Right forelimb (tissue), 1 donor: ENCODE data around the gene C1QL4.
"Not testable (repeated sequence)": the region's sequence is repeated elsewhere in the genome, so short reads cannot be mapped to it uniquely, and the experiment has no call there.

Experiments
- DNase-seq: peaks from one replicate; pipeline ENCODE4 v3.0.0-alpha.2; 2018

Gene C1QL4

GRCh38 chr12:49298160-49298559, 38.8 kb downstream of the C1QL4 start:
- no peak for DNase-seq

- no peak for DNase-seq
These were observed 39.3 kb downstream of the C1QL4 start for GRCh38 chr12:49297695-49298060.

GRCh38 chr12:49296836-49297694, 39.9 kb downstream of the C1QL4 start:
- no peak for DNase-seq

- DNase-seq: no peak
These were observed 40.8 kb downstream of the C1QL4 start for GRCh38 chr12:49296034-49296835.

GRCh38 chr12:49295082-49295936, 41.7 kb downstream of the C1QL4 start, which contains the start of gene PRPH:
Gene PRPH (plus strand): TSS chr12:49295147. CDS start chr12:49295201, 54 bp downstream.
- no peak for DNase-seq

- no peak for DNase-seq
These were observed 42.2 kb downstream of the C1QL4 start for GRCh38 chr12:49294804-49295081.

GRCh38 chr12:49294086-49294803, 42.7 kb downstream of the C1QL4 start:
- DNase-seq: no peak

- DNase-seq: peak; percentile 82
These were observed 43.7 kb downstream of the C1QL4 start for GRCh38 chr12:49293056-49293956.

GRCh38 chr12:49292729-49293055, 44.3 kb downstream of the C1QL4 start:
- DNase-seq: no peak

GRCh38 chr12:49288922-49289555, 47.9 kb downstream of the C1QL4 start:
- no peak for DNase-seq

- no peak for DNase-seq
These were observed 48.6 kb downstream of the C1QL4 start for GRCh38 chr12:49288412-49288853.

- DNase-seq: no peak
These were observed 49.1 kb downstream of the C1QL4 start for GRCh38 chr12:49287876-49288275.

- no peak for DNase-seq
These were observed 52.3 kb downstream of the C1QL4 start for GRCh38 chr12:49284672-49285071.

- DNase-seq: no peak
These were observed 53.2 kb downstream of the C1QL4 start for GRCh38 chr12:49283541-49284429.

- not testable (repeated sequence) for DNase-seq
These were observed 54.1 kb downstream of the C1QL4 start for GRCh38 chr12:49282740-49283375.
